ENCODE results near the gene DDX56. TPM values are rescaled to one million over a fixed set of nuclear protein-coding genes. Genes with fewer than 3 reads are reported as not detected.

The DDX56 gene, protein sequence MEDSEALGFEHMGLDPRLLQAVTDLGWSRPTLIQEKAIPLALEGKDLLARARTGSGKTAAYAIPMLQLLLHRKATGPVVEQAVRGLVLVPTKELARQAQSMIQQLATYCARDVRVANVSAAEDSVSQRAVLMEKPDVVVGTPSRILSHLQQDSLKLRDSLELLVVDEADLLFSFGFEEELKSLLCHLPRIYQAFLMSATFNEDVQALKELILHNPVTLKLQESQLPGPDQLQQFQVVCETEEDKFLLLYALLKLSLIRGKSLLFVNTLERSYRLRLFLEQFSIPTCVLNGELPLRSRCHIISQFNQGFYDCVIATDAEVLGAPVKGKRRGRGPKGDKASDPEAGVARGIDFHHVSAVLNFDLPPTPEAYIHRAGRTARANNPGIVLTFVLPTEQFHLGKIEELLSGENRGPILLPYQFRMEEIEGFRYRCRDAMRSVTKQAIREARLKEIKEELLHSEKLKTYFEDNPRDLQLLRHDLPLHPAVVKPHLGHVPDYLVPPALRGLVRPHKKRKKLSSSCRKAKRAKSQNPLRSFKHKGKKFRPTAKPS
- 41.4 and 88.2 TPM in 2 replicates for total RNA-seq

DNA sequence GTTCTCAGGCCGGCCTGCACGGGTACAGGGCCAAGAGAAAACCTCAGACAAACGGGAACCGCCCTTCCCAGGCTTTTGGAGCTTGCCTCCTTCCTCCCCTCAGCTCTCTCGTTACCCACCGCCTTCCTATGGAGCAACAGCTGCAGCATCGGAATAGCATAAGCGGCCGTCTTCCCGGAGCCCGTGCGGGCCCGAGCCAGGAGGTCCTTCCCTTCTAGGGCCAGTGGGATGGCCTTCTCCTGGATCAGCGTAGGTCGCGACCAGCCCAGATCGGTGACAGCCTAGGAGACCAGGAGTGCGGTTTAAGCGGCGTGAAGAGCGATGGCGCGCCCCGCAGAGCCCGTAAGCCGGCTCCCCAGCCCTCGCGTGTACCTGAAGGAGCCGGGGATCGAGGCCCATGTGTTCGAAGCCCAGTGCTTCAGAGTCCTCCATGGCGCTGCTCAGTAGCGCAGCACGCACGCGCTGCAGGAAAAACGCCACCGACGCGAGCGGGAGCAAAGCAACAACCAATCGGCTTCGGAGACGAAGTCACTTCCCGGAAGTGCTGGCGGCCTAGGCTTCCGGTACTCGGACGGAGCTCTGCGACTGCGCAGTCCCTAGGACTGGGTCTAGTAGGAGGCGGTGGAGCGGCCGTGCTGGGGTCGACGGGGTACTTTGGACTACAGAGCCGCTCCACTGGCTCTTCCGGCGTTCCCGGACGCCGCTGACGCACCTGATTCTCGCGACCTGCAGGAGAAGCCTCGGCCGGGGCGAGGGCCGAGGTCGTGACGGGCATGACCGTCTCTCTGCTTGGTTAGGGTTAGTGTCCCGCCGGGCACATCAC lies at the start of gene DDX56:
TSS of gene DDX56 (minus strand) at position 445 of the 823 bp plus-strand sequence. CDS start at position 432, 13 bp downstream.

DNA sequence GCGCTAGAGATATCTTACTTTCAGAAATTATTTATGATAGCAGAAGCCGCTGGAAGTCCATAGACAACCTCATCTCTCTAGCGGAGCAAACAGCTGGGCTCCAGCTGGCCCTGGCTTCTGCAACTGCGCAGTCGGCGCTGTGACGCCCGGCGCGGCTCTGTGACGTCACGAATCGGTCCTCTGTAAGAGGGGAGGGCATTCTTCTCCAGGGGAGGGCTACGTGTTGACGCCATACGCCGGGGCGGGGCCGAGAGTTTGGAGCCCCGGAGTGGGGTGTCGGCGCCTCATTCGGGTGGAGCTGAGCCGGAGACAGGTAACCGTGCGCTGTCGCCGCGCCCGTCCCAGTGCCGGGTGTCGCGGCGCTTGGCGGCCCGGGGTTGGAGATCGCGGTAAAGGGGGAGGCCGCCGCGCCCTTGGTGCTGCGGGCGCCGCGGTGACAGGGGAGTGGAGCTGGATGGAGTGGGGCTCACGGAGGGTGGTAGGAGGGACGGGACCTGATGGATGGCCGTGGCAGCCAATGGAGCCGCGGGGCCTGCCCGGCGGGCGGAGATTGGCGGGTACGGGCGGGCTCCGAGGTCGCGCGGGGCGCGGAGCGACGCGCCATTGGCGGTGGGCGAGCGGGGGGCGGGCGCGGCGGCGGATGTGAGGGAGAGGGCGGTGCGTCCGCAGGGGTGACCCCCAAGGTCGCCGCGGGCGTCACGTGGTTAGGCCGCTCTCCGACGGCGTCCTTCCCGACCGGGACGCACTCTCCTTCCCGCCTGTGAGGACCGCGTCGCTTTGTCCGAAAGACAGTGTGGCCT lies 32.8 kb upstream of the DDX56 start, which contains the start of gene OGDH:
TSS of gene OGDH (plus strand) at position 287 of the 800 bp plus-strand sequence. CDS start 17,717 bp downstream, outside the sequence.

DNA sequence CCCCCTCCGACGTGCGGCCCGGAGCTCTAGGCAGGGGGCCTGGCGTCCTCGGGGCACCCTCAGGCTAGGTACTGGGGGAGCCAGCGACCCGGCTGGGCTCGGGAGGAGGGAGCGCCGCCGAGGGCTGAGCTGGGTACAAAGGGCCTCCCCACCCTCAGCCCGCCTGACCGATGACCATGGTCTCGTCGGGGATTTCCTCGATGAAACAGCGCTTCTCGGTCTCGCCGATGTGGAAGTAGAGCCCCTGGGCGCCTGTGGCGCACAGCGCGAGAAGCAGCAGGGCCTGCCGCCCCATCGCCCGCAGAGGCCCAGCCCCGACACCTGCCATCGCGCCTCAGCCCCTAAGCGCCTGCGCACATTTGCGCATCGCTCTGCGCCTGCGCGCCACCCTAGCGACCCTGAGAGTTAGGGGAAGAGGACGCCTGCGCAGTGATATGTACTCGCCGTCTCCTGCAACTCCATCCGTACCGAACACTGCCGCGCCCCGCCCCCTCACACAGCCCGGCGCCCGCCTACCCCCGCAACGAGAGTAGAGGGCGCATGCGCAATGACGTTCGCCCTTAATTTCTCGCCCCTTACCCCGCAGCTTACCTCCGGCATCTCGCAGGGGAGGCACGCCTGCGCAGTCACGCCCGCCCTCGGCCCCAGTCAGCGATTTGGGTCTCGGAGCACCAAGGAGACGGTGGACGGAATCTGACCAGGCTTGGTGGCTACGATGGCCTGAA lies 8.3 kb upstream of the DDX56 start, which contains the start of gene TMED4:
TSS of gene TMED4 (minus strand) at position 353 of the 725 bp plus-strand sequence. CDS start at position 328, 25 bp downstream.

DNA sequence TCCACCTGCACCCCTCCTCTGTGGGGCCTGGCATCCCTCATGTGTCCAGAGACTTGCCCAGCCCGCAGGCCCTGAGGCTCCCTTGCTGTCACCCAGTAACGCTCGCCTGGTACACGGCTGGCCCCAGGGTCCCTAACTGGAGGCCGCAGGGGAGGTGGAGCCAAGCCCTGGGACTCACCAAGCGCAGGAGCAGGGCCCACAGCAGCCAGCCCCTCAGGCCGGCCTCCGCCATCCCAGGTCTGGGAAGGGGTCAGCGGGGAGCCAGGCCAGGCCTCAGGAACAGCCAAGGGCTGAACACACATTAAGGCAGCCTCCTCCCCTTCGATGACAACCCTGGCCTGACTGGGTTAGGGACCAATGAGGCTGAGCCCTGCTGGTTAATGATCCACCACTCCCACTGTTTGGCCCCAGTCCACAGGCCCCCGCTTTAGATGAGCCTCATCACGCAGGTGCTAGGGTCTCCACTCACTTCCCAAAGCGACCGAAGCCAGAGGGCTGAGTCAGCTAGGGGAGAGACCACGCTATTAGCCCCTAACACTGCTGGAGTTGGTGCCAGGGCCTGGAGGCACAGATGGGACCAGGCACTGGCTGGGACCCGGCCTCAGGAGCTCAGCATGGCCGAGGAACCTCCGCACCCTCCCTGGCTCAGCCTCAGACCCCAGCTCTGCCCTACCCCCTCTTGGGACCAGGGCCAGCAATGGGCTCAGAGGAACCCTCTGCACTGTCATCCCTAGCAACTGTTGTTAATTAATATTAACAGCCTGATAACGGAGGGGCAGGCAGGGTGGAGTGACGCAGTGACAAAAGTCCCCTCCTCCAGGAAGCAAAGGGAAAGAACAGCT lies 32.5 kb downstream of the DDX56 start, which contains the start of gene NPC1L1:
TSS of gene NPC1L1 (minus strand) at position 303 of the 842 bp plus-strand sequence. CDS start at position 232, 71 bp downstream.

Other genes starting within 250 kb of the DDX56 start
- 0.22 and 0.43 TPM in 2 replicates for gene CAMK2B, start 248.3 kb downstream of the DDX56 start, total RNA-seq
- 54.5 and 73.7 TPM in 2 replicates for gene NUDCD3, start 83.2 kb downstream of the DDX56 start, total RNA-seq
- under 0.01 TPM in 1 of 2 replicates, not detected in the other for gene NPC1L1, start 32.6 kb downstream of the DDX56 start, total RNA-seq
- 113 and 186 TPM in 2 replicates for gene TMED4, start 8.3 kb upstream of the DDX56 start, total RNA-seq
- gene OGDH, start 32.7 kb upstream of the DDX56 start, total RNA-seq = 84.9 and 172 TPM in 2 replicates
- 16.9 and 34.1 TPM in 2 replicates for gene ZMIZ2, start 174.9 kb upstream of the DDX56 start, total RNA-seq
- 1,664 and 1,747 TPM in 2 replicates for gene PPIA, start 222.8 kb upstream of the DDX56 start, total RNA-seq

All from placental pericyte (primary cell).